ENCODE measurements around the gene MTCL1. TPM values are rescaled to one million over a fixed set of nuclear protein-coding genes. Genes with fewer than 3 reads are reported as not detected.
A peak's percentile ranks its signal among the peaks of the same experiment; 100 is the strongest.

MTCL1 gene
- total RNA-seq, 1 experiment from 2014 or later = 11.2 TPM

GRCh38 chr18:8703781-8704301 is 1.5 kb upstream of the MTCL1 start:
- intact Hi-C loops (cut with micrococcal nuclease; ENCODE audit: unreplicated experiment) = no loop called here
- H3K27ac ChIP-seq (ENCODE audit: low read depth, low read length, poor library complexity, severe bottlenecking) = no peak overlapping the region
- peaks cover 4% of the 10 kb centered on the region for H3K4me1 ChIP-seq (ENCODE audit: insufficient read depth, low read length, poor library complexity, severe bottlenecking)
- peaks cover 11% of the 10 kb centered on the region for H3K27me3 ChIP-seq (replicated peaks; ENCODE audit: insufficient read depth, low read depth, low read length, poor library complexity)
- peak overlapping the region; percentile 59 for H3K4me3 ChIP-seq (ENCODE audit: low read depth, low read length, poor library complexity, severe bottlenecking)
- ChIA-PET POLR2A (ENCODE audit: low non-redundant PET) (no interaction called here), CTCF (no interaction called here)
- TF ChIP-seq CTCF (conservative IDR thresholded peaks at IDR 0.05; ENCODE audit: low read depth, low read length) (no peak), EZH2 (IDR thresholded peaks at IDR 0.05; ENCODE audit: borderline replicate concordance, low read depth, low read length, poor library complexity, severe bottlenecking) (no peak)
- H3K9me3 ChIP-seq (ENCODE audit: low read depth, low read length, poor library complexity, severe bottlenecking) = no peaks in the 10 kb centered on the region
- no peak for DNase-seq (ENCODE audit: low spot score)
- no TSS peak for BruUV-seq (replicated peaks)
- H3K36me3 ChIP-seq (ENCODE audit: insufficient read depth, low read length, poor library complexity, severe bottlenecking) = no peaks in the 10 kb centered on the region

- BruUV-seq (replicated peaks) = no TSS peak
- Histone ChIP-seq H3K27me3 (replicated peaks; ENCODE audit: insufficient read depth, low read depth, low read length, poor library complexity) (peaks cover 11% of the 10 kb centered on the region), H3K4me1 (ENCODE audit: insufficient read depth, low read length, poor library complexity, severe bottlenecking) (peaks cover 4% of the 10 kb centered on the region), H3K27ac (ENCODE audit: low read depth, low read length, poor library complexity, severe bottlenecking) (no peak overlapping the region), H3K36me3 (ENCODE audit: insufficient read depth, low read length, poor library complexity, severe bottlenecking) (no peaks in the 10 kb centered on the region), H3K9me3 (ENCODE audit: low read depth, low read length, poor library complexity, severe bottlenecking) (no peaks in the 10 kb centered on the region), H3K4me3 (ENCODE audit: low read depth, low read length, poor library complexity, severe bottlenecking) (peak overlapping the region; percentile 59)
- intact Hi-C loops (cut with micrococcal nuclease; ENCODE audit: unreplicated experiment) = no loop called here
- TF ChIP-seq EZH2 (IDR thresholded peaks at IDR 0.05; ENCODE audit: borderline replicate concordance, low read depth, low read length, poor library complexity, severe bottlenecking) (no peak), CTCF (conservative IDR thresholded peaks at IDR 0.05; ENCODE audit: low read depth, low read length) (no peak)
- DNase-seq (ENCODE audit: low spot score) = peak; percentile 87
- ChIA-PET POLR2A (ENCODE audit: low non-redundant PET) (no interaction called here), CTCF (no interaction called here)
Measured at GRCh38 chr18:8704361-8705237, 757 bp upstream of the MTCL1 start.

DNA sequence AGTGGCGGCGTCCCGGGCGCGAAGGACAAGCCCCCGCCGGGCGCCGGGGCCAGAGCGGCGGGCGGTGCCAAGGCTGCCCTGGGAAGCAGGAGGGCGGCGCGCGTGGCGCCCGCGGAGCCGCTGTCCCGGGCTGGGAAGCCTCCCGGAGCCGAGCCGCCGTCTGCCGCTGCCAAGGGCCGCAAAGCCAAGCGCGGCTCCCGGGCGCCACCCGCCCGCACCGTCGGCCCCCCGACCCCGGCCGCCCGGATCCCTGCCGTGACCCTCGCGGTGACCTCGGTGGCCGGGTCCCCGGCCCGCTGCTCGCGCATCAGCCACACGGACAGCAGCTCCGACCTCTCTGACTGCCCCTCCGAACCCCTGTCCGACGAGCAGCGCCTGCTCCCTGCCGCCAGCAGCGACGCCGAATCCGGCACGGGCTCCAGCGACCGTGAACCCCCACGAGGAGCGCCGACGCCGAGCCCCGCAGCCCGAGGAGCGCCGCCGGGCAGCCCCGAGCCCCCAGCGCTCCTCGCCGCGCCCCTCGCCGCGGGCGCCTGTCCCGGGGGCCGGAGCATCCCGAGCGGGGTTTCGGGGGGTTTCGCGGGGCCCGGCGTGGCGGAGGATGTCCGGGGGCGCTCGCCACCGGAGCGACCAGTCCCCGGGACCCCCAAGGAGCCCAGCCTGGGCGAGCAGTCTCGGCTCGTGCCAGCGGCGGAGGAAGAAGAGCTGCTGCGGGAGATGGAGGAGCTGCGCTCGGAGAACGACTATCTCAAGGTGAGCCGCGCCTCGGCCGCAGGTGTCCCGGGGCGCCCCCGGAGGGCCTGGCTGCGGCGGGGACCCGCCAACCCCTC is 820 bp downstream of the MTCL1 start:
- DNase-seq (ENCODE audit: low spot score) = no peak
- no peaks in the 10 kb centered on the region for H3K9me3 ChIP-seq (ENCODE audit: low read depth, low read length, poor library complexity, severe bottlenecking)
- ChIA-PET CTCF (no interaction called here), POLR2A (ENCODE audit: low non-redundant PET) (no interaction called here)
- no peak overlapping the region for H3K27ac ChIP-seq (ENCODE audit: low read depth, low read length, poor library complexity, severe bottlenecking)
- peaks cover 4% of the 10 kb centered on the region for H3K4me1 ChIP-seq (ENCODE audit: insufficient read depth, low read length, poor library complexity, severe bottlenecking)
- TF ChIP-seq CTCF (conservative IDR thresholded peaks at IDR 0.05; ENCODE audit: low read depth, low read length) = no peak
- peak; percentile 56 for TF ChIP-seq EZH2 (IDR thresholded peaks at IDR 0.05; ENCODE audit: borderline replicate concordance, low read depth, low read length, poor library complexity, severe bottlenecking)
- no peaks in the 10 kb centered on the region for H3K36me3 ChIP-seq (ENCODE audit: insufficient read depth, low read length, poor library complexity, severe bottlenecking)
- intact Hi-C loops (cut with micrococcal nuclease; ENCODE audit: unreplicated experiment) = no loop called here
- peak overlapping the region; percentile 59 for H3K4me3 ChIP-seq (ENCODE audit: low read depth, low read length, poor library complexity, severe bottlenecking)
- BruUV-seq (replicated peaks) = no TSS peak
- peaks cover 11% of the 10 kb centered on the region for H3K27me3 ChIP-seq (replicated peaks; ENCODE audit: insufficient read depth, low read depth, low read length, poor library complexity)

Measured in A673 (cell line).